Mesenteric fat pad (tissue), 1 donor: ENCODE results near the gene TBX6. TPM values are rescaled to one million over a fixed set of nuclear protein-coding genes. Genes with fewer than 3 reads are reported as not detected.

Experiments used
- DNase-seq: peaks from one replicate; pipeline ENCODE4 v3.0.0-alpha.2; 2020; ENCODE audit warnings: low spot score
- total RNA-seq: library from RNA; stranded (reverse); fragmentation: NEBNext Ultra II Directional; extraction: Animal tissue kit (Norgen Biotek cat#: 25700); gene quantifications from one replicate; pipeline ENCODE4 v1.2.1, GENCODE V29; 2021
- donor health status: DM: yes; HTN: yes; CAD: no.

TBX6 gene
- total RNA-seq, 1 donor from 2014 or later: 0.67 TPM

DNA sequence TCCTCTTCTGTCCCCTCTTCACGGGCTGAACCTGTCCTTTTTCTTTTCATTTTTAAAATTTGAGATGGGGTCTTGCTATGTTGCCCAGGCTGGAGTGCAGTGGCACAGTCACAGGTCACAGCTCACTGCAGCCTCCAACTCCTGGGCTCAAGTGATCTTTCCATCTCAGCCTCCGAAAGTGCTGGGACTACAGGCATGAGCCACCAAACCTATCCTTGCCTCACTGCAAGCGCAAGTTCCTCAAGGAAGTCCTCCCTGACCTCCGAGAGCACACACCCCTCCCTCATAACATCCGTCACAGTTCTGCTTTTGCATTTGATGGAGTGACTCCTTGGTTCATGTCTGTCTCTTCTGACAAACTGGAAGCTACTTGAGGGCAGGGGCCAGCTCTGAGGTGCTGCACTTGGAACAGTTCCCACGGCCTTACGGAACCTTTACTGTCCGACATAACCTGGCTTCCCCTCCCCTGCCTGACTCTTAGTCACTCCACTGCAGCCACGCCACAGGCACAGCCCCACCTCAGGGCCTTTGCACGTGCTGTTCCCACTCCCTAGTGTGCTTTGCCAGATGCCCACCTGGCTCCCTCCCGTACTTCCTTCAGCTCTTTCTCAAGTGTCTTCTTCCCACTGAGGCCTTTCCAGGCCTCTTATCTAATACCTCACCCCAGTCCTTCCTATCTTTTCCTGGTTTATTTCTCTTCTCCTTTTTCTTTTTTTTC is 4.4 kb downstream of the TBX6 start:
- no peak for DNase-seq

DNA sequence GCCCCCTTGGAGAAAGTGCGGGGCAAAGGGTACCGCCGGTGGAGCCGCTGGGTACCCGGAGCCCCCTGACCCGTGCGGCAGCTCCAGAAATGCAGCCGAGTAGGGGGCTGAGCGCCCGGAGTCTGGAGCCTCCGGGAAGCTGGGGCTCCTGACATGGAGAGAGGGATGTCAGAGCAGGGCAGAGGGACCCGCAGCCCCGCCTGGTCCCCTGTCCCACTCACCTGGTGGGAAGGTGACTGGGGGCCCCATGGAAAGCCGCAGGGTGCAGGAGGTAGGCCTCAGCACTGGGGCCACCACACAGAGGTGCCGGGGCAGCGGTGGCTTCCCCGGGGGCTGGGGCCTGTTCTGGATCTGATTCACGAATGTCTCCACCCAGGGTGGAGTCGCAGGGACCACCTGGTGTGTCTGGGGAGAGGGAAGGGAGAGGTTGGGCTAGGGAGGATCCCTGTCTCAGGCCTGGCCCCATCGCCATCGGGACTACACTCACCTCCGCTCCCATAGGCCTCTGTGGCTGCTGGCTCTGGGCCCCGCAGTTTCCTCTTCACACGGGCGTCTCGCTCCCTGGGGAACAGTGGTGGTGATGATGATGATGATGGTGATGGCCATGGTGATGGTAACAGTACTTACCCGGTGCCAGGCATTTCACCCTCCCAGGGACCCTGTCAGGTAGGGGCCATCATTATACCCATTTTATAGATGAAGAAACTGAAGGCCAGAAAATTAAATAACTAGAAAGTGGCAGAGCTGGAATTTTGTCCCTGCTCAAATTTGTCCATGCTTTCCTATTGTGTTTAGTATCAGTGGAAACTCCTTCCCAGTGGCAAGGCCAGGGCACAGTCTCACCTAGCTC is 5.2 kb downstream of the TBX6 start:
- no peak for DNase-seq

DNA sequence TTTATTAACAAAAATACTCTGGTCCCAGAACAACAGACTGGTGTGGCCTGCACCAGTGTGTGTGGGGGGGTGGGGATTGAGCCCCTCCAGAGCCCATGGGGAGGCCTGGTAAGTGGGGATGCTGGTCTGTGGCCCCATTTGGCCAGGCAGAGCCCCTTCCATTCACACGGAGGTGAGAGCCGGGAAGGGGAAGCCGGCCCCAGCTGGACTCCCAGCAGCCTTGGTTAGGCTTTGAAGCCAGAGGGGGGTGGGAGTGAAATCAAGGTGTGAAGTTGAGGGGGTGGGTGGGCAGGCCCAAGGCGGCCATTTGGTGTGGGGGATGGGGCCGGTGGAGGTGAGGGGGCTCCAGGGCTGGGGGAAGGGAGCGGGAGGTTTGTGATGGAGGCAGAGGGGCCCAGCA is 5.9 kb downstream of the TBX6 start:
- no peak for DNase-seq

DNA sequence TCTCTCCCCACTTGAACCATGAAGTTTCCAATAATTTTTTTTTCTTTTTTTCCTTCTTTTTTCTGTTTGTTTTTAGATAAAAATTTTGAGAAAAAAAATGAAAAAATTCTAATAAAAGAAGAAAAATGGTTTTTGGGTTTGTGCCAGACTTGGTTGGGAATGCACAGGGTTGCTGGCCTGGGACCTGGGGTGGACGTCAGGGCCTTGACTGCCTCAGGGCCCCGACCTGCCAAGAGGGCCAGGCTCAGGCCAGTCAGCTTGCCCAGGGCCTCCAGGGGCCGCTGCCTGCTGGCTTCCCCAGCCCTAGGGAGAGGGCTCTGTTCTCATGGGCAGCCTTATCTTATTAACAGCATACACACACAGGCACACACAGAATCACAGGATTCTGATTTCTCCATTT is 6.5 kb downstream of the TBX6 start:
- no peak for DNase-seq

DNA sequence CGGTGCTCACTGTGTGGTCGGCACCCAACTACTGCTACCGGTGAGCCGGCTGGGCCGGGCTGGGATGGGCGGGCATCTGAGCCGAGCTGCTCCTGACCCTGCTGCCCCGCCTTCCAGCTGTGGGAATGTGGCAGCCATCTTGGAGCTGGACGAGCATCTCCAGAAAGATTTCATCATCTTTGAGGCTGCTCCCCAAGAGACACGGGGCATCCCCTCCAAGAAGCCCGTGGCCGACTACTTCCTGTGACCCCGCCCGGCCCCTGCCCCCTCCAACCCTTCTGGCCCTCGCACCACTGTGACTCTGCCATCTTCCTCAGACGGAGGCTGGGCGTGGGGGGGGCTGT is 6.9 kb downstream of the TBX6 start:
- DNase-seq: no peak

DNA sequence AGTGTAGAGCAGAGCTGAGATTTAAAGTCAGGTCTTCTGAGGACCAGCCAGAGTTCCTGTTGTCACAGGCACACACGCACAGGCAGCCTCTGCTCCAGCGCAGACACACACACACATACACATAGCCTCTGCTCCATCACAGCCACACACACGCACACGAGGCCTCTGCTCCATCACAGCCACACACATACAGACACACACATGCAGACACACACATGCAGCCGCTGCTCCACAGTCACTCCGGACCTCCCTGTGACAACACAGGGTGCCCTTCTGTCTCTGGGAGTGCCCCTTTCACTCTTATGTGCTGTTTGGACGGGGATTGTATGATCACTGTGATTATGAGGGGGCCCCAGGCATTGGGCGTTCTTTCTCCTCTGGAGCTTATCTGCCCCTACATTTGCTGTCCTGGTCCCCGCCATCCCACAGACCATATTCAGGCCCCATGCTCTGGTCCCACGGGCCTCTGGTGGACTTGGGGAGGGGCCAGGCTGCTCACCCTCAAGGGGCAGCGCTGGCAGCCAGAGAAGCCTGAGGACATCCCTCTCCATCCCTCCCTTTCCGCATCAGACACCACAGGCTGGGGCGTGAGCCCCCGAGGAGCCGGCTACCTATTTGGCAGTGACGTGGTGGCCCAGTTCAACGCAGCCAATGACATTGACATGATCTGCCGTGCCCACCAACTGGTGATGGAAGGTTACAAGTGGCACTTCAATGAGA is 7.5 kb downstream of the TBX6 start:
- DNase-seq: no peak

DNA sequence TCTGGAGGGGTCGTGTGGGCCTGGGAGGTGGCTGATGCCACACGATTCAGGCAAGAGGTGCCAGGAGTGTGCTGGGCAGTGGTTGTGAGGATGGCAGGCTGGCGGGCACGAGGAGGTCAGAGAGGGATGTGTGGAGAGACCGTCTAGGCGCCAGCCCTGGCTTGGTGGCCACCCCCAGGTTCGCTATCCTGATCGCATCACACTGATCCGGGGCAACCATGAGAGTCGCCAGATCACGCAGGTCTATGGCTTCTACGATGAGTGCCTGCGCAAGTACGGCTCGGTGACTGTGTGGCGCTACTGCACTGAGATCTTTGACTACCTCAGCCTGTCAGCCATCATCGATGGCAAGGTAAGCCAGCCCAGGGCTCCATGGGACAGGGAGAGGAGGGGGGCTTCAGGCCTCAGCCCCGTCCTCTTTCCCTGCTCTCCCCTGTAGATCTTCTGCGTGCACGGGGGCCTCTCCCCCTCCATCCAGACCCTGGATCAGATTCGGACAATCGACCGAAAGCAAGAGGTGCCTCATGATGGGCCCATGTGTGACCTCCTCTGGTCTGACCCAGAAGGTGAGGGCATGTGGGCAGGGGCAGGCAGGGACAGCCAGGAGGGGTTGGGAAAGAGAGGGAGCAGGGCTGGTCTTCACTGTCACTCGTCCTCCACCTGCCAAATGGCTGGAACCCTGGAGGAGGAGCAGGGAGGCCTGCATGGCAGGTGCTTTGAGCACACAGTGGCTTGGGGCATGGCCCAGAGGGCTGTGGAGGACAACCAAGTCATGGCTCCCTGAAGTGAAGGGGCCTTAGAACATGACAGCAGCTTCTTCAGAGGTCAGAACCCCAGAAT is 8.3 kb downstream of the TBX6 start:
- DNase-seq: no peak

DNA sequence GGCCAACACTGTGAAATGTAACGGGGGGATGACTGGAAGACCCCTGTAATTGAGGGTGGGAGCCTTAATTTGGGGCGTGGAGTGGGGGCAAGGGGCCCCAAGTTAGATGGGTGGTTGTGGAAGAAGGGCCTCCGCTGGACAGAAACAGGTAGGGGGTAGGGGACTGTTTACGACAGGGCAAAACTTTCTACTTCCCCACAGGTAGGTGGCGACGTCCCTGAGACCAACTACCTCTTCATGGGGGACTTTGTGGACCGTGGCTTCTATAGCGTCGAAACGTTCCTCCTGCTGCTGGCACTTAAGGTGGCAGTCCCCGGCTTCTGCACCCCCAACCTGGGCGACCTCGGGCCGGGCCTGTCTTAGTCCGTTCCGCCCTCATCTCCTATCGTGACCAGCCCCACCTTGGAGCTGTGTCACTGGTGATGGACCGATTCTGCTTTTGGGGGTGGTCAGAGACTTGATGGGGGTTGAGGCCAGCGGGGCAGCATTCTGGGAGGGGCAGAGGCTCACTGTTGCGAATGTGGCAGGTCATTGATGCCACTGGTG is 9.1 kb downstream of the TBX6 start:
- DNase-seq: no peak

DNA sequence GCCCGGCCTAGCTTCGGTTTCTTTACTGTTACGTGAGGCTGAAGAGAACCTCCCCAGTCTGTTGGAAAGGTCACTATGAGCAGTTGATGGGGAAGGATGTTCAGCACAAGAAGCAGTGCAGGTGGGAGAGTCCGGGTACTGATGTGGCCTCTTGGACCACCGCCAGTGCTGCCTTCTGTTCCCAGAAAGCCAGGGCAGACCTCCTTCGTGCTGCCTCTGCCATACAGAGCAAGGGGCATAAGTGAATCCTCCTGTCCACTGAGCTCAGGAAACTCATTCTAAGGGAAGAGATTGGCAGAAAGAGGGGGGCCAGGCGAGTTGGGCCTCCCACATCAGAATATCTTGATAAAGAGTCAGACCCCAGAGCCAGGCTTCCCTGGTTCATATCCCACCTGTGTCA is 12.2 kb downstream of the TBX6 start:
- no peak for DNase-seq

DNA sequence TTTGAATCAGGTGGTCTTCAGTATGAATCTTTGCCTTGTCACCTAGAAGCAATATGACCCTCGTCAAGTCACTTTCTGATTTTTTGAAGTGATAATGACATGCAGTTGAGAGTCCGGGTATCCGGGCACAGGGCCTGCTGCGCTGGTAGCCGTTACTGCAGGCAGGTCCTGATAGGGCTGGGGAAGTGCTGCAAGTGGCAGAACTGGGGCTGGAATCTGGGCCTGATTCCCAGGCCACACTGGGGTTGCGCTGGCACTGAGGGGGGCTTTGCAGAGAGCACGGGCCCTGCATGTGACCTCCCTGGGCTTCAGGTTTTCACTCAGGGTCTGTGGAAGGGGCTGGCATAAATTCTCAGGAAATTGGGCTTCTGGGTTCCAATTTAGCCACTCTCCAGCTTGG is 13.0 kb downstream of the TBX6 start:
- DNase-seq: no peak

DNA sequence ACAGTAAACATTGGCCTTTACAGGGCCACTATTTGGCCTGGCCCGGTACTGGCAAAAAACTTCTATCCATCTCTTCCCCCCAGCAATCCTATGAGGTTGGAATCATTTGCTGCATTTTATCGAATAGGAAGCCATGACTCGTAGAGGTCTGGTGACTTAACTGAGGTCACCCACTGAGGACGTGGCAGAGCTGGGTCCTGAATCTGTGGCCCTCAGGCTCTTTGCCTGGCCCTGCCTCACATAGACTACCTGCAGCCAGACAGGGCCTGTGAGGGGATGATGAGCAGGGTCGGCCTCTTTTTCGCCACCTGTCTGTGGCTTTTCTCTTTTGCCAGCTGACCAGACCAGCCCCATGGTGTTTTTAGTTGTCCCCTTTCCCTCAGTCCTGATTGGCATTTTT is 14.1 kb downstream of the TBX6 start:
- DNase-seq: no peak

DNA sequence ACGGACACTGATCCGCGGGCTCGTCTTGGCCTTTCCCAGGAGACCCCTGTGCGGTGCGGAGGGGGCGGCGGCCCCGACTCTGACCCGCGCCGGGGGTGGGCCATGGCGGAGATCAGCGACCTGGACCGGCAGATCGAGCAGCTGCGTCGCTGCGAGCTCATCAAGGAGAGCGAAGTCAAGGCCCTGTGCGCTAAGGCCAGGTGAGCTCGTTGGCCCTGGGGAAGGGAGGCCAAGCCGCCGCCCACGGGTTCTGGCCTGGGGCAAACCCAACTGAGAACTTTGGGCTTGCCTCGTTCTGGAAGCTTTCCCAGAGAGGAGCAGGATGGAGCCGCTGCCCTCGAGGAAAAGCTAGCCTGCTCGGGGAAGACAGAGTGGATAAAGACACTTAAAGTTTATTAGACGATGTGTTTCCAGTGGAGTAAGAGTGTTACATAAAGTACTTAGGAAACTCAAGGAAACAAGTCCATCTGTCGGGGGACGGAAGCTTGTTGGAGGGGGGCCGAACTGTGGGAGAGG is 15.4 kb downstream of the TBX6 start:
- DNase-seq: no peak

DNA sequence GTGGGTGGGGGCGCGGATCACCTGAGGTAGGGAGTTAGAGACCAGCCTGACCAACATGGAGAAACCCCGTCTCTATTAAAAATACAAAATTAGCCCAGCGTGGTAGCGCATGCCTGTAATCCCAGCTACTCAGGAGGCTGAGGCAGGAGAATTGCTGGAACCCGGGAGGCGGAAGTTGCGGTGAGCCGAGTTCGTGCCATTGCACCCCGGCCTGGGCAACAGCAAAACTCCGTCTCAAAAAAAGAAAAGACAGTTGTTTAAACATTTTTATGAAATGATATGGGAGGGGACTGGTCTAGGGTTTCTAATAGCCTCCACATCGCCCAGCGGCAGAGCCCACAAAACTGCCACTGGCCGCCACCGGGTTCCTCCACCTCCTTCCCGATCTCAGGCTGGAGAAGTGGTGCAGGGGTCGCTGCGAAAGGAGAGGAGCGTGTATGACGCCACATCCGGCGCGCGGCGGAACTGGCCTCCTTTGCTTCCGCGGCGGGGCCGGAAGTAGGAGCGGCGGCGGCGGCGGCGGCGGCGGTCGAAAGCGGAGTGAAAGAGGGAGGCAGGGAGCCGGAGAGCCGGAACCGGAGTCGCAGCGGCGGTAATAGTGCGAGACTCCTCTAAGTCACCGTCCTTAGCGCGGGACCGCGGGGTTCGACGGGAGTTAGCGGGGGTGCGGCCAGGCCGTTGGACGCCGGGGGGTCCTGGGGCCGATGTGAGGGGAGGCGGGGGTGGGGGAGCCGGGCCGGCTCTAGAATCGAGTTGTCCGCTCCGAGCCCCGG is 16.0 kb downstream of the TBX6 start, which contains the start of gene PPP4C:
Gene PPP4C, plus strand, starts transcription at position 492 of the 773 bp plus-strand sequence. CDS start 384 bp downstream, outside the sequence.
- DNase-seq: peak; percentile 97

DNA sequence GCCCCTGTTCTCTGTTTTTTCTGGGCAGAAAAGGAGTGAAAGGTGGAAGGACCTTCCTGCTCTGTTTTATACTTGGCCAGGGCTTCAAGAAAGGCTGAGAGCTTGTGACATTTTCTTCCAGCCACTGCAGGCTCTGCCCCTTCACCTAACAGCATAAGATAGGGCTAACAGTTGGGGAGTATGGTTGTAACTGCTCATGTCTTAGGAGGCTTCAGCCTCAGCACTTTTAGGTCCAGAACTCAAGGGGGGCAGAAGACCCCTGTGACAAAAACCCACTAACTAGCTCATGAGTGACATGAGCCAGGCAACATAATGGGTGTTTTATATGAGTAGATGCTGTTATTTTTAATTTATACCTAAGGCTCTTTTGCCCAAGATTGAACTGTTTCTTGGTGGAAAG is 21.2 kb downstream of the TBX6 start:
- DNase-seq: no peak

DNA sequence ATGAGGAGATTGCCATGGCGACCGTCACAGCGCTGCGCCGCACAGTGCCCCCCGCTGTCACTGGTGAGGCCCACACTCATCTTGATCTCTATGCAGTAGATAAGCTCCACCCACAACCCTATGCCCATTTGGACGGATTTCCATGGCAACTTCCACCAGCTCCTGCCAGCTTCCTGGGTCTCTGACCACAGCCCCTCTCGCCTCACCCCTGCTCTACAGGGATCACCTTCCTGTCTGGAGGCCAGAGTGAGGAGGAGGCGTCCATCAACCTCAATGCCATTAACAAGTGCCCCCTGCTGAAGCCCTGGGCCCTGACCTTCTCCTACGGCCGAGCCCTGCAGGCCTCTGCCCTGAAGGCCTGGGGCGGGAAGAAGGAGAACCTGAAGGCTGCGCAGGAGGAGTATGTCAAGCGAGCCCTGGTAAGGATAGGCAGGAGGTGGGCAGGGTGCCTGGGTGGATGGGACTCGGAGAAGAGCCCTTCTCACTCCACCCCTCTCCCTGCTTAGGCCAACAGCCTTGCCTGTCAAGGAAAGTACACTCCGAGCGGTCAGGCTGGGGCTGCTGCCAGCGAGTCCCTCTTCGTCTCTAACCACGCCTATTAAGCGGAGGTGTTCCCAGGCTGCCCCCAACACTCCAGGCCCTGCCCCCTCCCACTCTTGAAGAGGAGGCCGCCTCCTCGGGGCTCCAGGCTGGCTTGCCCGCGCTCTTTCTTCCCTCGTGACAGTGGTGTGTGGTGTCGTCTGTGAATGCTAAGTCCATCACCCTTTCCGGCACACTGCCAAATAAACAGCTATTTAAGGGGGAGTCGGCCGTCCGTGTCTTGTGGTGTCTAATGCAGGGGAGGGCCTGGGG is 21.9 kb downstream of the TBX6 start:
- DNase-seq: no peak

DNA sequence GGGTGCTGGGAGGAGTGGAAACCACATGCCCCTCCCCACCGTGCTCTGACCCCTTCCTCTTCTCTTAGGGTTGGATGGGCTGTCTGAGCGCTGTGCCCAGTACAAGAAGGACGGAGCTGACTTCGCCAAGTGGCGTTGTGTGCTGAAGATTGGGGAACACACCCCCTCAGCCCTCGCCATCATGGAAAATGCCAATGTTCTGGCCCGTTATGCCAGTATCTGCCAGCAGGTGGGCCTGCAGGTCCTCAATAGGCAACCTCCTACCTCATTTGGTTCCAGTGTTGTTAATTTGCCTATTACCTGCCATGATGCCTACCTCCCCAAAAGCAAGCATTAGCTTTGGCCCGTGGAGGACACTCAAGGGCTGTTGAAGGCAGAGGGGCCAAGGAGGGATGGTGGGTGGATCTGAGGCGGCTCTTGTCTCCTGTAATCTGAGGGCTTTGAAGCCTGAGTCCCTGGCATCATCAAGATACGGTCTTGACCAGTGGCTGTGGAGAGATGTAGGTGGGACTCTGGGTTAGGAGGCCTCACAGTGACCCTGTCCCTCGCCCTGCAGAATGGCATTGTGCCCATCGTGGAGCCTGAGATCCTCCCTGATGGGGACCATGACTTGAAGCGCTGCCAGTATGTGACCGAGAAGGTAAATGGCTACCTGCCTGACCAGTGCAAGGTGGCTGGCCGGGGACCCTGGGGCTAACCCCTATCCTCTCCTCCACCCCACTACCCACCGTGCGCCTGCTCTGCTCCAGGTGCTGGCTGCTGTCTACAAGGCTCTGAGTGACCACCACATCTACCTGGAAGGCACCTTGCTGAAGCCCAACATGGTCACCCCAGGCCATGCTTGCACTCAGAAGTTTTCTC is 22.7 kb downstream of the TBX6 start:
- DNase-seq: no peak

DNA sequence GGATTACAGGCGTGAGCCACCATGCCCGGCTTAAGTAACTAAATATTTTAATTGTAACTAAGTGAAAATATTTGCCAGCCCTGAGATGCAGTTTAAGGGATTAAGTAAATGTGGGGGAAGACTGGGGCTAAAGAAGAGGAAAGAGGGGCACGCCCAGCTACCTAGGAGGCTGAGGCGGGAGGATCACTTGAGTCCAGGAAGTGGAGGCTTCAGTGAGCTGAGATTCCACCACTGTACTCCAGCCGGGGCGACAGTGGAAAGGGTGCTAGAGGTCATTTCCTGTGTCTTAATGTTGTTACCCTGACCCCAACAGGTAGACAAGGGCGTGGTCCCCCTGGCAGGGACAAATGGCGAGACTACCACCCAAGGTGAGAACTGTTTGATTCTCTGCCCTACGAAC is 23.4 kb downstream of the TBX6 start:
- DNase-seq: no peak

DNA sequence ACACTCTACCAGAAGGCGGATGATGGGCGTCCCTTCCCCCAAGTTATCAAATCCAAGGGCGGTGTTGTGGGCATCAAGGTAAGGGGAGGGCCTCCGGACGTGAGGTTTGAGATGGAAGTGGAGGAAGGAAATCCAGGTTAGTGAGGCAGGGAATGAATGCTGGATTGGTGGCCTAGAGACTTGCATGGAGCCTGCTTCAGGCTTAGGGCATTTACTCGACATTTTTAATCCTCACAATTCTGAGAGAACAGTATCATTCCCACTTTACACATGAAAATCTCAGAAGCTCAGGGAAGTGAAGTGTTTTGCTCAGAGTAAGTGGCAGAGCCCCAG is 24.2 kb downstream of the TBX6 start:
- DNase-seq: no peak
